Fibroblast of skin of back (primary cell): ENCODE data around the gene ACVR1B.

ENCODE experiments used
- DNase-seq: peaks from one replicate; pipeline ENCODE4 v3.0.0-alpha.2; 2013

ACVR1B gene

DNA sequence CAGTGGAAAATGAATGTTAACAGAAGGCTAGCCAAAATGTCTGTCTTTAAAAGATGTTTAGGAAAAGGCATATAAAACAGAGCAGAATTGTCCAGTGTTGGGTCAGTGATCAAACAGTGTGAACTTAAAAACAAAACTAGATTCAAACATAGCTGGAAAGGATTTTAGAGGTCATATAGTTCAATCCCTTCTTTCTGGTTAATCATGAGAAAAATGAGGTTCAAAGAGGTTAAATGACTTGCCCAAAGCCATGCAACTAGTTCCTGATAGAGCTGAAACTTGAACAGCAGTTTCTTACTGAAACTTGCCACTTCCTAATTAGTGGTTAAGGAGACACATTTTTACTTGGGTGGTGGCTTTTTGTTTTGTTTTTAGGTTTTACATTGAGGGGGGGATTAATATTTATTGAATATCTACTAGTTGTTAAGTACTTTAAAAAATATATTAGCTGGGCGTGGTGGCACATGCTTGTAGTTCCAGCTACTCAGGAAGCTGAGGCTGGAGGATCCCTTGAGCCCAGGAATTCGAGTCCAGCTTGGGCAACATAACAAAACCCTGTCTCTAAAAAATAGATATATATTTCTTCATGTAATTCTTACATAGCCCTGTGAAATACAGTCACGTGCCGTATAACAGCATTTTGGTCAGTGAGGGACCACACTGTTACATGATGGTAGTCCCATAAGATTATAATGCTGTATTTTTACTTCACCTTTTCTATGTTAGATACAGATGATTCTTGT, 20.4 kb downstream of the ACVR1B start:
- no peak for DNase-seq

DNA sequence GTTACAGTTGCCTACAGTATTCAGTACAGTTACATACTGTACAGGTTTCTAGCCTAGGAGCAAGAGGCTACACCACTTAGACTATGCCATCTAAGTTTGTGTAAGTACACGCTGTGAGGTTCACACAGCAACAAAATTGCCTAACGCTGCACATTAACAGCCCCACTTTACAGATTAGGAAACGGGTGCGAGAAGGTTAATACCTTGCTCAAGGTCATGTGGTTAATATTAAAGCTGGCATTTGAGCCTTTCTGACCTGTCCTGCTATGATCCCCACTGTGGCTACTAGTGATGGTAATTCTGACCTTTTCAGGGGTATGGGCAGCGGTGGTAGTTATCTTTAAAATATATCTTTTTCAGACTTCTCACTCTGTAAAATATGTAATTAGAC, 20.9 kb downstream of the ACVR1B start:
- no peak for DNase-seq

- no peak for DNase-seq
Measured at GRCh38 chr12:51972849-51973273, 21.4 kb downstream of the ACVR1B start.

DNA sequence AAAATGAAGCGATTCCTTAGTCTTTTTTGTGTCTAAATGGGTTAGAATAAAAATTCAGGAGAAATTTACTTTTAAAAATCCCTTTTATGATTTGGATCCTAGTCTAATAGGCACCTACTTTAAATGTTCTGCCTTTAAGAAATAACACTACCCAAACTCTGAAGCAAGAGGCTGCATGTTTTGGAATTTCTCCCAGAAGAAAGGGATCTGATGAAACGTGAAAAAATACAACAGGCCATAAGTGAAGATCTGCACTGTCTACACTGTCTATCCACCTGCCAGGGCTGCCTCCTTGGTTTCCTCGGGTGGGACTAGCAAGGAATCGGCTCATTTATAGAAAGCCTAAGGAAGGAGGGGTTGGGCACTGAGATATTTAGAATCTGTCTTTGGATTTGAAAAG, 22.1 kb downstream of the ACVR1B start:
- DNase-seq = no peak

DNA sequence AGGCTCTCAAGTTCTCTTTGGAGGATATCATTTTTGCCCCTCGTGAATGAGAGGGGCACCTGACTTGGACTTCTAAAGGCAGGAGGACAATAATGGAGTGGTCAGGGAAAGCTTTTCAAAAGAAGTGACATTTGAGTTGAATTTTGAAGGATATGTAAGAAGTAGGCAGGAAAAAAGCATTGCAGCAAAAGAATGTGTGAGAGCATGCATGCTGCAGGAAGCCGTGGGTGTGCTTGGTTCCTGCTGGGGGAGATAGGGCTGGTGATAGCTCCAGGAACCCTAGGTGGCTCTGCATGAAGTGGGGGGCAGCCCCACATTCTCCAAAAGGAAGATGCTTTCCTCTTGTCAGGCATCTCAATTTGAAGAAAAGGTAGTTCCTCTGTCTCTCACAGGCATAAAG, 23.1 kb downstream of the ACVR1B start:
- DNase-seq = no peak

- no peak for DNase-seq
Measured at GRCh38 chr12:51975196-51975595, 23.7 kb downstream of the ACVR1B start.

- peak; percentile 37 for DNase-seq
Measured at GRCh38 chr12:51976376-51977160, 25.1 kb downstream of the ACVR1B start.

DNA sequence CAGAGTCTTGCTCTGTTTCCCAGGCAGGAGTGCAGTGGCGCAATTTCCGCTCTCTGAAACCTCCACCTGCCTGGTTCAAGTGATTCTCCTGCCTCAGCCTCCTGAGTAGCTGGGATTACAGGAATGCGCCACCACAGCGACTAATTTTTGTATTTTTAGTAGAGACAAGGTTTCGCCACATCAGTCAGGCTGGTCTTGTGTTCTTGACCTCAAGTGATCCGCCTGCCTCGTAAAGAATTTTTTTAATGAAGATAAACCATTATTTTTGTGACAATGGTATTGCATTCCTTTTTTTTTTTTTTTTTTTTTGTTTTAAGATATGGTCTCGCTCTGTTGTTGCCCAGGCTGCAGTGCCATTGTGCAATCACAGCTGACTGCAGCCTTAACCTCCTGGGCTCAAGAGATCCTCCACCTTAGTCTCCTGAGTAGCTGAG, 25.8 kb downstream of the ACVR1B start:
- no peak for DNase-seq

GRCh38 chr12:51979306-51979705, 27.8 kb downstream of the ACVR1B start:
- DNase-seq = peak; percentile 51

- peak; percentile 65 for DNase-seq
Measured at GRCh38 chr12:51980051-51980808, 28.7 kb downstream of the ACVR1B start.

- no peak for DNase-seq
Measured at GRCh38 chr12:51980809-51981127, 29.3 kb downstream of the ACVR1B start.

DNA sequence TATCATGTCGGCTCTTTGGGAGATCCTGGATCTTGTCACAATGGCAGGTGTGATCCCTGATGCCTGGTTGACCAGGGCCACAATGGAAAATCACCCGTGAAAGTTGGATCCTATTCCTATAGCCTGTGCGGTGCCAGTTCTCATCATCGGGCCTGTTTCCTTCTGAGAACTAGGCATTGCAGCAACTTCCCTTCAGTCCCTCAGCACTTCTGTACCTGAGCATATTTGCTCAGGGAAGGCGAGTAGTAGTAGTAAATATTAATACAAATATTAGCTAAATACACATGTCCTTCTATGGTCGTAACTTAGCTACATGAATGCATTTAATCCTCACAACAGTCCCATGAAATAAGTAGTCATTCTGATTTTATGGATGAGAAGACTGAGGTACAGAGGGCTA, 33.2 kb downstream of the ACVR1B start:
- no peak for DNase-seq

DNA sequence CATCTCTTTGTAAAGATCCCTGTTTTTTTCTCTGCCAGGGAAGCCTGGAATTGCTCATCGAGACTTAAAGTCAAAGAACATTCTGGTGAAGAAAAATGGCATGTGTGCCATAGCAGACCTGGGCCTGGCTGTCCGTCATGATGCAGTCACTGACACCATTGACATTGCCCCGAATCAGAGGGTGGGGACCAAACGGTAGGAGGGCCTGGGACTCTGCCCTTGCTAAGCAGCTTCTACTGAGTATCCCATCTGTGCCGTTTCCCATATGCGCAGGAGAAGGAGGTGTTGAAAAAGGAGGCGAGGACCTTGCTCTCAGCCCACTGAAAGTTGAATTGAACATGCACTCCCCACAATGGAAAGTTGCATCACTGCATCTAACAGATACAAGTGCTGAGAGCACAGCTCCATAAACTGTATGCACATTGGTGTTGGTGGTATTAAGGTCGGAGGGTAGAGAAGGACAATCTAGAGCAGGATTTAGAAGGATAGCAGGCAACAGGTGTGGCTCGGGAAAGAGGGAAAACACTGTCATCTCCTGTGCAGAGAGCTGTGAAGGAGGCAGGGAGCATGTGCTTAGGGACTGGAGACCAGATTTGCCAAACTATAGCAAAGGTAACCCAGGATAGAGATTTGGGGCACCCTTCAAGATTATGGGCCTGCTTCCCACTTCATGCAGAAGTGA, 33.8 kb downstream of the ACVR1B start:
- DNase-seq = no peak

DNA sequence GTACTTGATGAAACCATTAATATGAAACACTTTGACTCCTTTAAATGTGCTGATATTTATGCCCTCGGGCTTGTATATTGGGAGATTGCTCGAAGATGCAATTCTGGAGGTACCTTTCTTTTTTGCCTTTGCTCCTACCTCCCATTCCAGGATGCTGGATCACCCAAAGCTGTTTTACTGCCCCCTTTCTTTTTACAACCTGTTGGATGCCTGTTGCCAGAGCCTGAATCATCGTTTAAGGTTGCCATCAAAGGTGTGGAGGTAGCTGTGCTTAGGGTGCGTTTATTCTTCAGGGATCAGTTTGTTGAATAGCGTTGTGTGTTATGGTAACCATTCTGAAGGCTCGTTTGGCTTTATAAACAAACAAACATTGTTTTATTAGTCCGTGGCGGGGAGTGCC, 35.3 kb downstream of the ACVR1B start:
- DNase-seq = no peak

- no peak for DNase-seq
Measured at GRCh38 chr12:51992246-51992645, 40.7 kb downstream of the ACVR1B start.

GRCh38 chr12:51994539-51994820, 43.0 kb downstream of the ACVR1B start:
- DNase-seq = no peak

DNA sequence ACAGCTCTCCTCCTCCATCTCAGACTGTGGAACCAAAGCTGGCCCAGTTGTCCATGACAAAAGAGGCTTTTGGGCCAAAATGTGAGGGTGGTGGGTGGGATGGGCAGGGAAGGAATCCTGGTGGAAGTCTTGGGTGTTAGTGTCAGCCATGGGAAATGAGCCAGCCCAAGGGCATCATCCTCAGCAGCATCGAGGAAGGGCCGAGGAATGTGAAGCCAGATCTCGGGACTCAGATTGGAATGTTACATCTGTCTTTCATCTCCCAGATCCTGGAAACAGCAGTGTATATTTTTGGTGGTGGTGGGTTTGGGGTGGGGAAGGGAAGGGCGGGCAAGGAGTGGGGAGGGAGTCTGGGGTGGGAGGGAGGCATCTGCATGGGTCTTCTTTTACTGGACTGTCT, 43.5 kb downstream of the ACVR1B start:
- peak; percentile 59 for DNase-seq

DNA sequence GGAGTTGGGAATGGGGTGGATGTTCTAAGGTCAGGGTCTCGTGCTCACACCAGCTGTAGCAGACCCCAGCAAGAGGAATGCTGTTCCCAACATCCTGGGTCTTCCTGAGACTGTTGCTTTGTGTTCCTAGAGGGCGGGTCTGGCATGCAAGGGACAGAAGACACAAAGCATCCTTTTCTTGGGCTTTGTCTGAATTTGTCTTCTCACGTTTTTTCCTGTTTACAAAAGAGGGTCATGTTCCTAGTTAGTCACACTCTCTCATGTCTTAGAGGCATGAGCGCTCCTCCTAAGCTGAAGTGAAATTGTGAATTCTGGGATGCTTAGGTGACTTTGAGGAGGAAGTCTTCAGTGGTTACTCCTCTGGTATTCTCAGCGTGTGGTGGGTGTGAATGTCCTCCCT, 45.6 kb downstream of the ACVR1B start:
- peak; percentile 36 for DNase-seq

GRCh38 chr12:52003016-52003550, 51.6 kb downstream of the ACVR1B start:
- DNase-seq = no peak

DNA sequence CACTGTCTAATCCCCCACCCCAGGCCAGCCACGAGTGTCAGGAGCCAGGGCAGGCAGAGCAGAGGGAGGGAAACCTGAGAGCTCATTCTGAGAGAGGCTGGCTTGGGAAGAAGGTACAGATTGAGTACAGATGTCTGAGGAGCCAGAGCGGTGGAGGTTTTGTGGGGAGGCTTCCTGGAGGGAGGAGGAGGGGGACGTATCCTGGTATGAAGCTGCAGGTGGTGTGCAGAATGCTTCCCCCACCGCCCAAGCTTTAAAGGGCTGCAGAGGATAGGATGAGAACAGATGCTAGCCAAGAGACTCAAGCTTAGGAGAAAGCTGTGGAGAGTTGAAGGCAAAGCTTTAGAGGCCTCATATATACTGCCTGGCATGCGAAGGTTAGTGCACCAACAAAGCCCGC, 52.1 kb downstream of the ACVR1B start:
- no peak for DNase-seq

DNA sequence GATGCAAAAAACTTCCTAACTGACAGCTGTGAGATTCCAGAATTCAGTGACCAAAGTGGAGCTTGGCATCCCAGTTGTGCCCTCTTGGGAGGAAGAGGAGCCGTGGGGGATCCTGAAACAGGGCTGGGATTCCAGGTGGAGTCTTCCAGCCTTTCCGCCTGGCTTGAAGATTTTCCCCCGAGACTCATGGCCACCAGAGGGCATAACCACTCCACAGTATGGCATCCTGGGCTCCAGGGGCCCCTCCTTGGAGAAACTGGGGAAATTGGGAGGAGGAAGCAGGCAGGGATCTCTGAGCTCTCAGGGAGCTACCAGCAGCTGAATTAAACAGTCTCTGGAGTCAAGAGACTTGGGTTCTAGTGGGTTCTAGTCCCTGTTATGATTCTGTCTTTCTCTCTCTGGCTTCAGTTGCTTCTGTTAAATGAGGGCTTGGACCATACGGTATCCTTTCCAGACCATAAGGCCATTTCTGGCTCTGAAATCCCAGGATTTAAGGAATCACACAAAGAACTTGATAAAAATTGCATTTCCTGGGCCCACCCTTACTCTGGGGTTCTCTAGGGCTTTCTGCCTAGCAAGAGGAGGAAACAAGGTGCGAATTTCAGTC, 52.6 kb downstream of the ACVR1B start:
- DNase-seq = peak; percentile 63

DNA sequence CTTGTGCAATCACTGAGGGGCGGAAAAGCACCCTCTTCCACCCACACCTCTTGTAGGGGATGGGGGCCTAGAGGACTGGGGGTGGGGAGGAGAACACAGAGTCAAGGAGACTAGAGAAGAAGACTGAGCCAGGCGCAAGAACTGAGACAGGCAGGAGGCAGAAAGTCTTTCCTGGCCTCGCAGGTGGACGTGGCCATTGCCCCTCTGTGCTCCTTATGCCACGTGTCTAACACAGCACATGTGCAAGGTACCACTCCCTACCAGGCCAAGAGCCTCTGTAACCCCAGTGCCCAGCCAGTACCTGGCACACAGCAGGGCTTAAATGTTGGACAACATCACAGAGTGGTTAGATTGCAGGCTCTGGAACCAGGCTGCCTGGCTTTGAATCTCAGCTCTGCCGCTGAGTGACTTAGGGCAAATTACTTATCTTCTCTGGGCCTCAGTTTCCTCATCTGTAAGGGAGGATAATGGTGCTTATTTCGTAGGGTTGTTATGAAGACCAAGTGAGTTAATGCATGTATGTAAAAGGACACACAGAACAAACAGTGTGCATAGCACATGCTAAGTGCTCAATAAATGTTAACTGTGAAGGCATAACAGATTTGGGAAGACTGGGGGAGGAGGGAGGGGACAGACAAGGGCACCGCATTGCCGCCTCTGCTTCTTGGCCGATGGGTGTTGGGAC, 53.9 kb downstream of the ACVR1B start:
- DNase-seq = no peak
